ENCODE data around the gene SCD5.

Gene SCD5

GRCh38 chr4:82643994-82644733, 154.4 kb downstream of the SCD5 start:
- H4K20me1 ChIP-seq (ENCODE audit: insufficient read depth, low read length) = no peaks in the 10 kb centered on the region
- H3K9me2 ChIP-seq (replicated peaks; ENCODE audit: insufficient read depth, low read length) = no peaks in the 10 kb centered on the region
- H3F3A ChIP-seq (ENCODE audit: insufficient read depth, low read length) = no peaks in the 10 kb centered on the region
- H3K79me2 ChIP-seq (ENCODE audit: low read length) = no peaks in the 10 kb centered on the region
- H3K27ac ChIP-seq (ENCODE audit: low read length) = no peak overlapping the region
- H3K9ac ChIP-seq (ENCODE audit: low read length) = no peak overlapping the region
- H3K4me3 ChIP-seq (ENCODE audit: low read length) = no peak overlapping the region
- H3K36me3 ChIP-seq (replicated peaks; ENCODE audit: insufficient read depth, low read length) = no peaks in the 10 kb centered on the region
- TF ChIP-seq CTCF (IDR thresholded peaks at IDR 0.05; ENCODE audit: low read length) = no peak
- TF ChIP-seq EZH2phosphoT487 (IDR thresholded peaks at IDR 0.05; ENCODE audit: low read length) = no peak
- TF ChIP-seq EZH2 (optimal IDR thresholded peaks at IDR 0.05; ENCODE audit: low read depth, low read length) = no peak
- no peak for DNase-seq
- no peak overlapping the region for H3K4me2 ChIP-seq (ENCODE audit: low read depth, low read length)
- H3K27me3 ChIP-seq (replicated peaks; ENCODE audit: insufficient read depth, low read length) = no peaks in the 10 kb centered on the region
- no peaks in the 10 kb centered on the region for H3K9me3 ChIP-seq (replicated peaks; ENCODE audit: insufficient read depth, low read length)
- H2AFZ ChIP-seq (ENCODE audit: low read length) = no peak overlapping the region
- H3K4me1 ChIP-seq (ENCODE audit: low read length) = no peaks in the 10 kb centered on the region

GRCh38 chr4:82642331-82642730, 156.3 kb downstream of the SCD5 start:
- Histone ChIP-seq H3K9me2 (replicated peaks; ENCODE audit: insufficient read depth, low read length) (no peaks in the 10 kb centered on the region), H3F3A (ENCODE audit: insufficient read depth, low read length) (no peaks in the 10 kb centered on the region), H3K9ac (ENCODE audit: low read length) (no peak overlapping the region), H3K4me1 (ENCODE audit: low read length) (no peaks in the 10 kb centered on the region), H3K27me3 (replicated peaks; ENCODE audit: insufficient read depth, low read length) (no peaks in the 10 kb centered on the region), H3K79me2 (ENCODE audit: low read length) (no peaks in the 10 kb centered on the region), H2AFZ (ENCODE audit: low read length) (no peak overlapping the region), H3K27ac (ENCODE audit: low read length) (no peak overlapping the region), H3K9me3 (replicated peaks; ENCODE audit: insufficient read depth, low read length) (no peaks in the 10 kb centered on the region), H3K4me2 (ENCODE audit: low read depth, low read length) (no peak overlapping the region), H4K20me1 (ENCODE audit: insufficient read depth, low read length) (no peaks in the 10 kb centered on the region), H3K36me3 (replicated peaks; ENCODE audit: insufficient read depth, low read length) (no peaks in the 10 kb centered on the region), H3K4me3 (ENCODE audit: low read length) (no peak overlapping the region)
- DNase-seq = no peak
- no peak for TF ChIP-seq CTCF (IDR thresholded peaks at IDR 0.05; ENCODE audit: low read length)
- no peak for TF ChIP-seq EZH2phosphoT487 (IDR thresholded peaks at IDR 0.05; ENCODE audit: low read length)

GRCh38 chr4:82640540-82640939, 158.1 kb downstream of the SCD5 start:
- no peak overlapping the region for H3K4me3 ChIP-seq (ENCODE audit: low read length)
- no peaks in the 10 kb centered on the region for H3K27me3 ChIP-seq (replicated peaks; ENCODE audit: insufficient read depth, low read length)
- no peak overlapping the region for H3K27ac ChIP-seq (ENCODE audit: low read length)
- no peak overlapping the region for H3K4me2 ChIP-seq (ENCODE audit: low read depth, low read length)
- H2AFZ ChIP-seq (ENCODE audit: low read length) = no peak overlapping the region
- no peaks in the 10 kb centered on the region for H3K4me1 ChIP-seq (ENCODE audit: low read length)
- no peaks in the 10 kb centered on the region for H3K9me2 ChIP-seq (replicated peaks; ENCODE audit: insufficient read depth, low read length)
- TF ChIP-seq EZH2 (optimal IDR thresholded peaks at IDR 0.05; ENCODE audit: low read depth, low read length) (no peak), EZH2phosphoT487 (IDR thresholded peaks at IDR 0.05; ENCODE audit: low read length) (no peak), CTCF (IDR thresholded peaks at IDR 0.05; ENCODE audit: low read length) (no peak)
- no peaks in the 10 kb centered on the region for H3F3A ChIP-seq (ENCODE audit: insufficient read depth, low read length)
- H3K9ac ChIP-seq (ENCODE audit: low read length) = no peak overlapping the region
- no peaks in the 10 kb centered on the region for H4K20me1 ChIP-seq (ENCODE audit: insufficient read depth, low read length)
- no peak for DNase-seq
- H3K36me3 ChIP-seq (replicated peaks; ENCODE audit: insufficient read depth, low read length) = no peaks in the 10 kb centered on the region
- H3K9me3 ChIP-seq (replicated peaks; ENCODE audit: insufficient read depth, low read length) = no peaks in the 10 kb centered on the region
- H3K79me2 ChIP-seq (ENCODE audit: low read length) = no peaks in the 10 kb centered on the region
